Hypothalamus (tissue), 51 donors: ENCODE data around the gene NSG1.
A peak's percentile ranks its signal among the peaks of the same experiment; 100 is the strongest.
"Not testable (repeated sequence)": the region's sequence is repeated elsewhere in the genome, so short reads cannot be mapped to it uniquely, and the experiment has no call there.

Experiments
- DNase-seq, 51 donors: peaks; one replicate each; lab custom pipeline; 2025; lab: John Stamatoyannopoulos, UW

The NSG1 gene

GRCh38 chr4:4386736-4387392 is at the start of gene NSG1:
NSG1 (plus strand) TSS chr4:4387102; CDS start chr4:4387630, 528 bp downstream.
- peak in 17 of 51 donors; percentile 11 to 56 (median 27) for DNase-seq

- no peak for DNase-seq
These were observed 48.5 kb upstream of the NSG1 start for GRCh38 chr4:4338210-4339001.

GRCh38 chr4:4339504-4340085 is 47.3 kb upstream of the NSG1 start:
- peak in 1 of 51 donors; percentile 3 for DNase-seq

- no peak for DNase-seq
These were observed 44.8 kb upstream of the NSG1 start for GRCh38 chr4:4341861-4342650.

GRCh38 chr4:4343038-4343437 is 43.9 kb upstream of the NSG1 start:
- DNase-seq = no peak

GRCh38 chr4:4344915-4345527 is 41.9 kb upstream of the NSG1 start:
- no peak for DNase-seq

- no peak for DNase-seq
These were observed 39.3 kb upstream of the NSG1 start for GRCh38 chr4:4347585-4347984.

GRCh38 chr4:4348585-4348984 is 38.3 kb upstream of the NSG1 start:
- not testable (repeated sequence) for DNase-seq

- DNase-seq = no peak
These were observed 37.0 kb upstream of the NSG1 start for GRCh38 chr4:4349867-4350266.

- no peak for DNase-seq
These were observed 36.0 kb upstream of the NSG1 start for GRCh38 chr4:4350909-4351308.

GRCh38 chr4:4355302-4355701 is 31.6 kb upstream of the NSG1 start:
- no peak for DNase-seq

GRCh38 chr4:4356106-4357041 is 30.5 kb upstream of the NSG1 start:
- no peak for DNase-seq

GRCh38 chr4:4358093-4358854 is 28.6 kb upstream of the NSG1 start:
- DNase-seq = no peak

GRCh38 chr4:4361883-4362282 is 25.0 kb upstream of the NSG1 start:
- no peak for DNase-seq

GRCh38 chr4:4362991-4363697 is 23.8 kb upstream of the NSG1 start:
- DNase-seq = no peak

GRCh38 chr4:4364061-4364460 is 22.8 kb upstream of the NSG1 start:
- DNase-seq = no peak

GRCh38 chr4:4364486-4365208 is 22.3 kb upstream of the NSG1 start:
- no peak for DNase-seq
